ENCODE results near the gene CNEP1R1. TPM values are rescaled to one million over a fixed set of nuclear protein-coding genes. Genes with fewer than 3 reads are reported as not detected.

Gene CNEP1R1
- total and polyA plus RNA-seq, 2 donors (not counting 1 experiment from before 2014, with no cell fraction given), result 32.5 to 37.3 TPM

- no peak for DNase-seq (ENCODE audit: low read depth in 2 of 2)
- H3K4me2 ChIP-seq (ENCODE audit: extremely low read depth, insufficient read depth, low read length), result no peak overlapping the region
- no peaks in the 10 kb centered on the region for H3K79me2 ChIP-seq (ENCODE audit: control insufficient read depth, insufficient read depth, low read length)
- H3K9ac ChIP-seq (ENCODE audit: insufficient read depth, low read length), result no peak overlapping the region
- no peak overlapping the region for H3K27ac ChIP-seq (ENCODE audit: insufficient read depth, low read length)
- TF ChIP-seq, protein P1, sequence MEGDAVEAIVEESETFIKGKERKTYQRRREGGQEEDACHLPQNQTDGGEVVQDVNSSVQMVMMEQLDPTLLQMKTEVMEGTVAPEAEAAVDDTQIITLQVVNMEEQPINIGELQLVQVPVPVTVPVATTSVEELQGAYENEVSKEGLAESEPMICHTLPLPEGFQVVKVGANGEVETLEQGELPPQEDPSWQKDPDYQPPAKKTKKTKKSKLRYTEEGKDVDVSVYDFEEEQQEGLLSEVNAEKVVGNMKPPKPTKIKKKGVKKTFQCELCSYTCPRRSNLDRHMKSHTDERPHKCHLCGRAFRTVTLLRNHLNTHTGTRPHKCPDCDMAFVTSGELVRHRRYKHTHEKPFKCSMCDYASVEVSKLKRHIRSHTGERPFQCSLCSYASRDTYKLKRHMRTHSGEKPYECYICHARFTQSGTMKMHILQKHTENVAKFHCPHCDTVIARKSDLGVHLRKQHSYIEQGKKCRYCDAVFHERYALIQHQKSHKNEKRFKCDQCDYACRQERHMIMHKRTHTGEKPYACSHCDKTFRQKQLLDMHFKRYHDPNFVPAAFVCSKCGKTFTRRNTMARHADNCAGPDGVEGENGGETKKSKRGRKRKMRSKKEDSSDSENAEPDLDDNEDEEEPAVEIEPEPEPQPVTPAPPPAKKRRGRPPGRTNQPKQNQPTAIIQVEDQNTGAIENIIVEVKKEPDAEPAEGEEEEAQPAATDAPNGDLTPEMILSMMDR (conservative IDR thresholded peaks at IDR 0.05 in 1 of 2, IDR thresholded peaks at IDR 0.05 in 1 of 2; ENCODE audit: low read depth in 1 of 2, low read length in 2 of 2), result no peak
- TF ChIP-seq EZH2 (IDR thresholded peaks at IDR 0.05; ENCODE audit: low read length, missing control alignments), result no peak
- H4K20me1 ChIP-seq (ENCODE audit: control insufficient read depth, extremely low read depth, insufficient read depth, low read length), result no peaks in the 10 kb centered on the region
- no peak overlapping the region for H3K4me3 ChIP-seq (replicated peaks in 1 of 4; ENCODE audit: control extremely low read depth in 1 of 4, insufficient read depth in 1 of 4, low read depth in 3 of 4, low read length in 4 of 4)
- H2AFZ ChIP-seq (ENCODE audit: low read length), result no peak overlapping the region
- no peaks in the 10 kb centered on the region for H3K4me1 ChIP-seq (ENCODE audit: control insufficient read depth, extremely low read depth, insufficient read depth, low read length)
- H3K36me3 ChIP-seq (ENCODE audit: control insufficient read depth, insufficient read depth, low read length), result no peaks in the 10 kb centered on the region
- no peaks in the 10 kb centered on the region for H3K9me3 ChIP-seq (ENCODE audit: control insufficient read depth, insufficient read depth, low read depth, low read length)
- H3K27me3 ChIP-seq (ENCODE audit: control insufficient read depth, insufficient read depth, low read length), result no peaks in the 10 kb centered on the region
Measured at GRCh38 chr16:49997721-49998251, 27.2 kb upstream of the CNEP1R1 start.

DNA sequence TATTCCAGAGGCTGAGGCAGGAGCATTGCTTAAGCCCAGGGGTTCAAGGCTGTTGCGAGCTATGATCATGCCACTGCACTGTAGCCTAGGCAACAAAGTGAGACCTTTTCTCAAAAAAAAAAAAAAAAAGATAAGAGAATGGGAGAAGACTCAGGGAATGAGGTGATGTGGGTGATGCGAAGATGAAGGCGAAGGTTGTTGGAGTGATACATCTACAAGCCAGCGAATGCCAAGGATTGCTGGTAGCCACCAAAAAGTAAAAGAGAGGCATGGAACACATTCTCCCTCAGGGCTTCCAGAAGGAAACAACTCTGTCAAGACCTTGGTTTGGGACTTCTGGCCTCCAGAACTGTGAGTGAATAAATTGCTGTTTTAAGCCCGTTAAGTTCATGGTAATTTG is 26.0 kb upstream of the CNEP1R1 start:
- DNase-seq (ENCODE audit: low read depth in 2 of 2), result no peak
- H3K4me3 ChIP-seq (replicated peaks in 1 of 4; ENCODE audit: control extremely low read depth in 1 of 4, insufficient read depth in 1 of 4, low read depth in 3 of 4, low read length in 4 of 4), result no peak overlapping the region
- no peaks in the 10 kb centered on the region for H3K36me3 ChIP-seq (ENCODE audit: control insufficient read depth, insufficient read depth, low read length)
- no peaks in the 10 kb centered on the region for H4K20me1 ChIP-seq (ENCODE audit: control insufficient read depth, extremely low read depth, insufficient read depth, low read length)
- TF ChIP-seq, protein P1 (conservative IDR thresholded peaks at IDR 0.05 in 1 of 2, IDR thresholded peaks at IDR 0.05 in 1 of 2; ENCODE audit: low read depth in 1 of 2, low read length in 2 of 2), result no peak
- TF ChIP-seq EZH2 (IDR thresholded peaks at IDR 0.05; ENCODE audit: low read length, missing control alignments), result no peak
- no peaks in the 10 kb centered on the region for H3K27me3 ChIP-seq (ENCODE audit: control insufficient read depth, insufficient read depth, low read length)
- H3K4me2 ChIP-seq (ENCODE audit: extremely low read depth, insufficient read depth, low read length), result no peak overlapping the region
- H3K9ac ChIP-seq (ENCODE audit: insufficient read depth, low read length), result no peak overlapping the region
- H3K4me1 ChIP-seq (ENCODE audit: control insufficient read depth, extremely low read depth, insufficient read depth, low read length), result no peaks in the 10 kb centered on the region
- H3K79me2 ChIP-seq (ENCODE audit: control insufficient read depth, insufficient read depth, low read length), result no peaks in the 10 kb centered on the region
- H3K9me3 ChIP-seq (ENCODE audit: control insufficient read depth, insufficient read depth, low read depth, low read length), result no peaks in the 10 kb centered on the region
- H3K27ac ChIP-seq (ENCODE audit: insufficient read depth, low read length), result no peak overlapping the region
- H2AFZ ChIP-seq (ENCODE audit: low read length), result no peak overlapping the region

DNA sequence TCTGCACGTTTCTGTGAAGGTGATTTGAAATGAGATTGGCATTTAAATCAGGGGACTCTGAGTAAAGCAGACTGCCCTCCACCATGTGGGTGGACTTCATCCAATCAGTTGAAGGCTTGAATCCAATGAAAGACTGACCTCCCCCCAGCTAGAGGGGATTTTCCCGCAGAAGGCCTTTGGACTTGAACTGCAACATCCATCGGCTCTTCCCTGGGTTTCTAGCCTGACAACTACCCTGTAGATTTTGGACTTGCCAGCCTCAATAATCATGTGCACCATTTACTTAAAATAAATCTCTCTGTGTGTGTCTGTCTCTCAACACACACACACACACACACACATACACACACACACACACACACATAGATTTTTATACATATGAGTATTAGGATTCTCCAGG is 23.9 kb upstream of the CNEP1R1 start:
- TF ChIP-seq EZH2 (IDR thresholded peaks at IDR 0.05; ENCODE audit: low read length, missing control alignments), result no peak
- no peak overlapping the region for H3K4me3 ChIP-seq (replicated peaks in 1 of 4; ENCODE audit: control extremely low read depth in 1 of 4, insufficient read depth in 1 of 4, low read depth in 3 of 4, low read length in 4 of 4)
- H3K9me3 ChIP-seq (ENCODE audit: control insufficient read depth, insufficient read depth, low read depth, low read length), result no peaks in the 10 kb centered on the region
- no peaks in the 10 kb centered on the region for H3K4me1 ChIP-seq (ENCODE audit: control insufficient read depth, extremely low read depth, insufficient read depth, low read length)
- H3K4me2 ChIP-seq (ENCODE audit: extremely low read depth, insufficient read depth, low read length), result no peak overlapping the region
- no peaks in the 10 kb centered on the region for H3K79me2 ChIP-seq (ENCODE audit: control insufficient read depth, insufficient read depth, low read length)
- H3K36me3 ChIP-seq (ENCODE audit: control insufficient read depth, insufficient read depth, low read length), result no peaks in the 10 kb centered on the region
- H4K20me1 ChIP-seq (ENCODE audit: control insufficient read depth, extremely low read depth, insufficient read depth, low read length), result no peaks in the 10 kb centered on the region
- no peak overlapping the region for H3K27ac ChIP-seq (ENCODE audit: insufficient read depth, low read length)
- no peak for DNase-seq (ENCODE audit: low read depth in 2 of 2)
- H3K27me3 ChIP-seq (ENCODE audit: control insufficient read depth, insufficient read depth, low read length), result no peaks in the 10 kb centered on the region
- H3K9ac ChIP-seq (ENCODE audit: insufficient read depth, low read length), result no peak overlapping the region
- H2AFZ ChIP-seq (ENCODE audit: low read length), result no peak overlapping the region

Measured in fibroblast of lung (primary cell).